GM12891 (cell line): Measurements from ENCODE around the gene RAX2.

Source experiments
- POLR2A ChIP-seq: IDR thresholded peaks from 2 replicates; pipeline ENCODE4 v1.6.1; 2011; ENCODE audit warnings: low read depth, low read length, control low read depth
- POLR2AphosphoS5 ChIP-seq: IDR thresholded peaks from 2 replicates; pipeline ENCODE4 v1.6.1; 2011; ENCODE audit warnings: low read depth, low read length, control low read depth
- SPI1 ChIP-seq: IDR thresholded peaks from 2 replicates; pipeline ENCODE4 v1.6.1; 2011; ENCODE audit warnings: low read depth, low read length, control low read depth

DNA sequence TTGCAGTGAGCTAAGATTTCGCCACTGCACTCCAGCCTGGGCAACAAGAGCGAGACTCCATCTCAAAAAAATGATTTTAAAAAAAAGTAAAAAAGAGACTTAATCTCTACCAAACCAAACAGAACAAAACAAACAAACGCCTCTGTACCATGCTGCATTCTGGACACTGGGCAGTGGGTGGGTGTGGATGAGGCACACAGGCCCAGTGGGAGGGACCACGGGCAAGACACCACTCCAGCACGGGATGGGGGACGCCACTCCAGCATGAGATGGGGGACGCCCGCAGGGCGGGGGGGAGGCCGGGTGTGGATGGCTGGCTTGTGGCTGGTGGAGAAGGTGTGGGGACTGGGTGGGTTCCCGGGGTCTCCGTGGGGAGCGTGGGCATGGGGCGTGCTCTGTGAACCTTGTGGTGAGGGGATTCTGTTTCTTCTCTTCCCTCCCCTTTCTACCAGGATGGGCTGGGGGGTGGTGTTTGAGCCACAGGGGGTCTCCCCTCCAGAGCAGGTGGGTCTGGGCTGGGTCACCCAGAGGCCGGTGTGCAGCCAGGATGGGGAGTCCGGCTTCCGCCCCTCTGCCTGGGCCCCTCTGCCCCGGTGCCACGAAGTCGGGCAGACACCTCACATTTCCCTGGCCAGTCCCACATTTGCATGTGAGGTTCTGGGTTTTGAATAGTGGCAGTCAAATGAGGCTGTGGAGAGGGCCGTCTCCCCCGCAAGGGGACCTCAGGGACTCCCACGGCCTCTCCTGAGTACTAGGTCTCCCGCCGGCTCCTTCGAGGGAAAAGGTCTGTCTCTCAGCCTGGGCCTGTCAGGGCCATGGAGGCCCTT, 38.1 kb upstream of the RAX2 start:
- no peak for TF ChIP-seq POLR2AphosphoS5
- no peak for TF ChIP-seq POLR2A
- TF ChIP-seq SPI1: no peak
